ENCODE results near the gene SNX10. TPM values are rescaled to one million over a fixed set of nuclear protein-coding genes. Genes with fewer than 3 reads are reported as not detected.

The SNX10 gene
- polyA plus RNA-seq, 1 donor (not counting 4 experiments of a cell fraction or from before 2014, with no cell fraction given): 7.0 TPM

DNA sequence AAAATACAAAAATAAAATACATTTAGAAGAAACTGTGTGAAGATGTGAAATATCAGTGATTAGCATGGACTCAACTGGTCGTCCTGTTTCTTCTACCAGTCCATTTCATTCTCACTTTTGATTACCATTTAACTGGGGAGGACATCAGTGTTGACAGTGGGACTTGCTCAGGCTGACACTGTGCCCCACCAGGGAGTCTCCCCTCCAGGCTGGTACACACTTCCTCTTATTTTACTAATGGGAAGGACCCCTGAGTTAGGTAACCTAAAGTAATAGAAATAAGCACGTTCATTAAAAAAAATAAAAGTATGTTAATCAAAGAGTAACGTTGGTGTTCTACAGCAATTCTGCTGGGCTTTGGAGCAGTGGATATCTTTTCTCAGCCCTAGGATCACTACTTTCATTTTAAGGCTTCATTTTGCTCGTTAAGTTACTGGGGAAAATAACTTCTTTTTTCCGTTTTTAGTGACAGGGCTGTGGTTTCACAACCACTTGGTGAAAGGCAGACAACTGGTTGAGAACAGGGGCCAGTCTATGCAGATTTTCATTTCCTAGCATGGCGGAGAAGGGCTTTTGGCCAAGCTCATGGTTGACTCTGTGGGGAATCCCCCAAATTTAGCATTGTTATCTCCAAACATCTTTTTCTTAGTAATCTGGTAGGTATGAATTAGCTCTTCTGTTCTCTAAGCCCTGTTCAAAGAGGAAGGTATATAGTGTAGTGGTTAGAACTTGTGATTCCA is 2.1 kb downstream of the SNX10 start:
- peaks cover 3% of the 10 kb centered on the region for H3K4me1 ChIP-seq (ENCODE audit: control insufficient read depth, extremely low read depth, insufficient read depth, low read length)
- dilution Hi-C loops (cut with MboI; ENCODE audit: extremely low pct_ligation_motif_present, low sequenced_read_pairs): no loop called here
- no peak overlapping the region for H3K4me3 ChIP-seq (ENCODE audit: control insufficient read depth in 2 of 3, extremely low read depth in 1 of 3, insufficient read depth in 2 of 3, low read depth in 1 of 3, low read length in 3 of 3)
- H3K27me3 ChIP-seq (ENCODE audit: control insufficient read depth, extremely low read depth, insufficient read depth, low read length): no peaks in the 10 kb centered on the region
- TF ChIP-seq EZH2 (IDR thresholded peaks at IDR 0.05; ENCODE audit: low read length): no peak
- TF ChIP-seq, protein P1, sequence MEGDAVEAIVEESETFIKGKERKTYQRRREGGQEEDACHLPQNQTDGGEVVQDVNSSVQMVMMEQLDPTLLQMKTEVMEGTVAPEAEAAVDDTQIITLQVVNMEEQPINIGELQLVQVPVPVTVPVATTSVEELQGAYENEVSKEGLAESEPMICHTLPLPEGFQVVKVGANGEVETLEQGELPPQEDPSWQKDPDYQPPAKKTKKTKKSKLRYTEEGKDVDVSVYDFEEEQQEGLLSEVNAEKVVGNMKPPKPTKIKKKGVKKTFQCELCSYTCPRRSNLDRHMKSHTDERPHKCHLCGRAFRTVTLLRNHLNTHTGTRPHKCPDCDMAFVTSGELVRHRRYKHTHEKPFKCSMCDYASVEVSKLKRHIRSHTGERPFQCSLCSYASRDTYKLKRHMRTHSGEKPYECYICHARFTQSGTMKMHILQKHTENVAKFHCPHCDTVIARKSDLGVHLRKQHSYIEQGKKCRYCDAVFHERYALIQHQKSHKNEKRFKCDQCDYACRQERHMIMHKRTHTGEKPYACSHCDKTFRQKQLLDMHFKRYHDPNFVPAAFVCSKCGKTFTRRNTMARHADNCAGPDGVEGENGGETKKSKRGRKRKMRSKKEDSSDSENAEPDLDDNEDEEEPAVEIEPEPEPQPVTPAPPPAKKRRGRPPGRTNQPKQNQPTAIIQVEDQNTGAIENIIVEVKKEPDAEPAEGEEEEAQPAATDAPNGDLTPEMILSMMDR (optimal IDR thresholded peaks at IDR 0.05 in 1 of 3, IDR thresholded peaks at IDR 0.05 in 1 of 3, conservative IDR thresholded peaks at IDR 0.05 in 1 of 3; ENCODE audit: extremely low read depth in 1 of 3, insufficient read depth in 2 of 3, low read length in 3 of 3): no peak
- FAIRE-seq (no peak), DNase-seq (ENCODE audit: low read depth, low spot score) (no peak)
- H3K36me3 ChIP-seq (ENCODE audit: control insufficient read depth in 2 of 2, extremely low read depth in 1 of 2, insufficient read depth in 2 of 2, low read length in 2 of 2): no peaks in the 10 kb centered on the region
- no peaks in the 10 kb centered on the region for H3K9me1 ChIP-seq (ENCODE audit: control insufficient read depth, extremely low read depth, insufficient read depth, low read length)
- H3K9me3 ChIP-seq (ENCODE audit: control insufficient read depth, low read depth, low read length): no peaks in the 10 kb centered on the region
- no peak overlapping the region for H3K9ac ChIP-seq (ENCODE audit: control insufficient read depth, extremely low read depth, insufficient read depth, low read length)
- no peak overlapping the region for H3K27ac ChIP-seq (ENCODE audit: control insufficient read depth, insufficient read depth, low read length)
- H3K79me2 ChIP-seq (ENCODE audit: control insufficient read depth, insufficient read depth, low read length): no peaks in the 10 kb centered on the region
- no peak overlapping the region for H2AFZ ChIP-seq (ENCODE audit: control insufficient read depth, low read length)
- no peak overlapping the region for H3K4me2 ChIP-seq (ENCODE audit: control insufficient read depth, extremely low read depth, insufficient read depth, low read depth, low read length)
- no peaks in the 10 kb centered on the region for H4K20me1 ChIP-seq (ENCODE audit: control insufficient read depth, extremely low read depth, insufficient read depth, low read length)

DNA sequence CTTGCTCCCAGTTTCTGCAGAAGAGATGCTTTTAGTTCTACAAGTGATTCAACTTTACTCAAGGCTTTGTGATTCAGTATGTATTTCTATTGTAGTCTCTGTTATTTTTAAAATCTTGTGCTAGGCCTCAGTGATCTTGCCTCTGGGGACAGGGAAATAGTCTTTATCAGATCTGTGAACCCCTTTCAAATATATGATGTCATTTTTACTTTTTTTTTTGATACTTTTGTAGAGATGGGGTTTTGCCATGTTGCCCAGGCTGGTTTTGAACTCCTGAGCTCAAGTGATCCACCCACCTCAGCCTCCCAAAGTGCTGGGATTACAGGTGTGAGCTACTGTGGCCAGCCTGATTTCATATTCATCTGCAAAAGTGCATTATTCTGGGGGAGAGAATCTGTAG is 3.4 kb downstream of the SNX10 start:
- H3K9me3 ChIP-seq (ENCODE audit: control insufficient read depth, low read depth, low read length): no peaks in the 10 kb centered on the region
- no peak for FAIRE-seq
- no peaks in the 10 kb centered on the region for H4K20me1 ChIP-seq (ENCODE audit: control insufficient read depth, extremely low read depth, insufficient read depth, low read length)
- DNase-seq (ENCODE audit: low read depth, low spot score): no peak
- H2AFZ ChIP-seq (ENCODE audit: control insufficient read depth, low read length): no peak overlapping the region
- H3K79me2 ChIP-seq (ENCODE audit: control insufficient read depth, insufficient read depth, low read length): no peaks in the 10 kb centered on the region
- H3K4me3 ChIP-seq (ENCODE audit: control insufficient read depth in 2 of 3, extremely low read depth in 1 of 3, insufficient read depth in 2 of 3, low read depth in 1 of 3, low read length in 3 of 3): no peak overlapping the region
- no peak overlapping the region for H3K27ac ChIP-seq (ENCODE audit: control insufficient read depth, insufficient read depth, low read length)
- H3K27me3 ChIP-seq (ENCODE audit: control insufficient read depth, extremely low read depth, insufficient read depth, low read length): no peaks in the 10 kb centered on the region
- TF ChIP-seq, protein P1 (optimal IDR thresholded peaks at IDR 0.05 in 1 of 3, IDR thresholded peaks at IDR 0.05 in 1 of 3, conservative IDR thresholded peaks at IDR 0.05 in 1 of 3; ENCODE audit: extremely low read depth in 1 of 3, insufficient read depth in 2 of 3, low read length in 3 of 3): no peak
- TF ChIP-seq EZH2 (IDR thresholded peaks at IDR 0.05; ENCODE audit: low read length): no peak
- no peak overlapping the region for H3K9ac ChIP-seq (ENCODE audit: control insufficient read depth, extremely low read depth, insufficient read depth, low read length)
- H3K9me1 ChIP-seq (ENCODE audit: control insufficient read depth, extremely low read depth, insufficient read depth, low read length): no peaks in the 10 kb centered on the region
- H3K4me2 ChIP-seq (ENCODE audit: control insufficient read depth, extremely low read depth, insufficient read depth, low read depth, low read length): no peak overlapping the region
- dilution Hi-C loops (cut with MboI; ENCODE audit: extremely low pct_ligation_motif_present, low sequenced_read_pairs): no loop called here
- H3K36me3 ChIP-seq (ENCODE audit: control insufficient read depth in 2 of 2, extremely low read depth in 1 of 2, insufficient read depth in 2 of 2, low read length in 2 of 2): no peaks in the 10 kb centered on the region
- H3K4me1 ChIP-seq (ENCODE audit: control insufficient read depth, extremely low read depth, insufficient read depth, low read length): peaks cover 3% of the 10 kb centered on the region

All from keratinocyte (primary cell).